Brain pericyte (primary cell): ENCODE results near the gene EPOP.
"Not testable (repeated sequence)": the region's sequence is repeated elsewhere in the genome, so short reads cannot be mapped to it uniquely, and the experiment has no call there.

Source experiments
- DNase-seq: peaks from one replicate; pipeline ENCODE4 v3.0.0-alpha.2; 2012; ENCODE audit warnings: low read depth, low spot score

EPOP gene

GRCh38 chr17:38653230-38653629, 21.5 kb downstream of the EPOP start:
- DNase-seq = no peak

DNA sequence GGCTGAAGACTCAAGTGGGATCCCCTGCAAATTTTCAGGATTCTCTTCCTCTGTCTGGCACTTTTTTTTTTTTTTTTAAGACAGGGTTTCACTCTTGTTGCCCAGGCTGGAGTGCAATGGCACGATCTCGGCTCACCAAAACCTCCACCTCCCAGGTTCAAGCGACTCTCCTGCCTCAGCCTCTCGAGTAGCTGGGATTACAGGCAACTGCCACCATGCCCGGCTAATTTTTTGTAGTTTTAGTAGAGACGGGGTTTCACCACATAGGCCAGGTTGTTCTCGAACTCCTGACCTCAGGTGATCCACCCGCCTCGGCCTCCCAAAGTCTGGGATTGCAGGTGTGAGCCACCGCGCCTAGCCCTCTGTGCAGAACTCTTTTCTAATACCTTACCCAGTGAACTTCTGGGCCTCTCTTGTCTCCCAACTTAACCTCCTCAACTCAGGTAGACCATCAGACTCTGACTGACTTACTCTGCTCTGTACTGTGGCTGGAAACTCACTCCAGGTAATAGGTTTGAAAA, 24.0 kb downstream of the EPOP start:
- DNase-seq = not testable (repeated sequence)

- DNase-seq = no peak
These were observed 36.8 kb downstream of the EPOP start for GRCh38 chr17:38637951-38638350.

GRCh38 chr17:38636054-38636453, 38.7 kb downstream of the EPOP start:
- no peak for DNase-seq

GRCh38 chr17:38632334-38632733, 42.4 kb downstream of the EPOP start:
- DNase-seq = no peak

DNA sequence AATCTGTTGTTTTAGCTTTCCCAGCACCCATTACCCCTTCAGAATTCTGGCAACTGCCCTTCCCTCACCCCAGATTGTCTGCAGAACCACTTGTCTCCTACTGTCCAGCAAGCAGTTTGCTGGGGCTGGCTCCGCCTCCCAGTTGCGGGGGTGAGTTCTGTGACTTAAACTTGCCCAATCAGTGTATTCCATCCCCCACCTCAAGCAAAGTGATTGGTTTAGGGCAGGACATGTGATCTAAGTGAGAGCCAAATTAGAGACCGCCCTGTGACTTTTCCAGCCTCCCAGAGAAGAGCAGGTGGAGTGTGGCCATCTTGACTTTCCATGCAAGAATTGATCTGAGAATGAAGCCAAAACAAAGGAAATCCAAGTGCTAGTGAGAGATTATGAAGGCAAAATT, 46.3 kb downstream of the EPOP start:
- no peak for DNase-seq

DNA sequence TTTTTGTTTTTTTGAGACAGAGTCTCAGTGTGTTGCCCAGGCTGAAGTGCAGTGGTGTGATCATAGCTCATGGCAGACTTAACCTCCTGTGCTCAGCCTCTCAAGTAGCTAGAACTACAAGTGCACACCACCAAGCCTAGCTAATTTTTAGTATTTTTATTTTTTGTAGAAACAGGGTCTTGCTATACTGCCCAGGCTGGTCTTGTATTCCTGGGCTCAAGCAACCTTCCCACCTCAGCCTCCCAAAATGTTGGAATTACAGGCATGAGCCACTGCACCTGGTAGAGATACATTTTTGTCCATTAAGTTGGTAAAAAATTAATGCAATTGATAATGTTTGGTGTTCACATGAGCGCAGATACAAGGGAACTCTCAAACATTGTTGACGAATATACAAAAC, 46.8 kb downstream of the EPOP start:
- DNase-seq = no peak

- not testable (repeated sequence) for DNase-seq
These were observed 48.0 kb downstream of the EPOP start for GRCh38 chr17:38626606-38627226.

- DNase-seq = no peak
These were observed 49.3 kb downstream of the EPOP start for GRCh38 chr17:38625482-38625881.

- not testable (repeated sequence) for DNase-seq
These were observed 49.9 kb downstream of the EPOP start for GRCh38 chr17:38624782-38625355.
